Measurements from ENCODE around the gene EFEMP1. TPM values are rescaled to one million over a fixed set of nuclear protein-coding genes. Genes with fewer than 3 reads are reported as not detected.

EFEMP1 gene
- total RNA-seq, 1 experiment from 2014 or later, result 0.34 TPM

DNA sequence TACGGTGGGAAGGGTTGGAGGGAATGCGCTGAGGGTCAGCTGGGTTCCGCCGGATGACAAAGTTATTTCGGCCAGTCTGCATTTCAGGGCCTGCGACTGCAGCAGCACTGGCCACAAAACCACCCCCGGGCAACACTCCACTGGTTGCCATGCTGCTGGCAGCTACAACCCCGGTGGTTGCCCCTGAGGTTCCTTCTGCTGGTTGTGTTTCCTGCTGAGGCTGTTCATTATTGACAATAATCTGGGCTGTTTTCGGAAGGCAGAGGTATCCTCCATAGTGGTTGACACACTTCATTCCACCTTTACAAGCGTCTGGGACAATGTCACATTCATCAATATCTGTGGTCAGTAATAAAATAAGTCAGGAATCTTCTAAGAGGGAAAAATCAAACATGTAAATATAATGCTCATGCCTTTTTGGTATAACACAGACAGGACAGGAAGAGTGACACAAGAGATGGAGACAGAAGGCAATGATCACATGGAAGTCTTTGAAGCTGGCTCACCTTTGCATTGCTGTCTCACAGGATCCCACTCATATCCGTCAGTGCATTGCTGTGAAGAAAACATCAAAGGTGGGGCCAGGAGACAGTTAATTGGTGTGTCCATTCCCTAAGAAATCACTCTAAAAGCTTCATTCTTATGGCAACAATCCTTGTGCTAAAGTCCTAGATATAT, 5.7 kb downstream of the EFEMP1 start:
- Histone ChIP-seq H3K9ac (ENCODE audit: low read length) (no peak overlapping the region), H2AFZ (ENCODE audit: low read depth, low read length, poor library complexity, severe bottlenecking) (no peak overlapping the region), H3K4me1 (ENCODE audit: control insufficient read depth in 1 of 2, insufficient read depth in 2 of 2, low read length in 2 of 2) (no peaks in the 10 kb centered on the region), H4K20me1 (ENCODE audit: insufficient read depth) (no peaks in the 10 kb centered on the region), H3K79me2 (ENCODE audit: insufficient read depth, low read length) (no peaks in the 10 kb centered on the region), H3K9me3 (ENCODE audit: control insufficient read depth in 1 of 2, insufficient read depth in 1 of 2, low read depth in 1 of 2, low read length in 2 of 2) (no peaks in the 10 kb centered on the region), H3K4me3 (replicated peaks in 1 of 2; ENCODE audit: low read depth in 1 of 2, low read length in 2 of 2) (no peak overlapping the region), H3K27me3 (ENCODE audit: insufficient read depth, low read length) (no peaks in the 10 kb centered on the region), H3K36me3 (ENCODE audit: control insufficient read depth in 1 of 2, insufficient read depth in 2 of 2, low read length in 2 of 2) (no peaks in the 10 kb centered on the region), H3K4me2 (ENCODE audit: low read length) (no peak overlapping the region), H3K27ac (ENCODE audit: low read depth, low read length) (no peak overlapping the region), H3K9me2 (ENCODE audit: insufficient read depth) (no peaks in the 10 kb centered on the region)
- BruUV-seq (replicated peaks), result no TSS peak
- intact Hi-C loops (cut with micrococcal nuclease), result no loop called here
- TF ChIP-seq, protein P1, sequence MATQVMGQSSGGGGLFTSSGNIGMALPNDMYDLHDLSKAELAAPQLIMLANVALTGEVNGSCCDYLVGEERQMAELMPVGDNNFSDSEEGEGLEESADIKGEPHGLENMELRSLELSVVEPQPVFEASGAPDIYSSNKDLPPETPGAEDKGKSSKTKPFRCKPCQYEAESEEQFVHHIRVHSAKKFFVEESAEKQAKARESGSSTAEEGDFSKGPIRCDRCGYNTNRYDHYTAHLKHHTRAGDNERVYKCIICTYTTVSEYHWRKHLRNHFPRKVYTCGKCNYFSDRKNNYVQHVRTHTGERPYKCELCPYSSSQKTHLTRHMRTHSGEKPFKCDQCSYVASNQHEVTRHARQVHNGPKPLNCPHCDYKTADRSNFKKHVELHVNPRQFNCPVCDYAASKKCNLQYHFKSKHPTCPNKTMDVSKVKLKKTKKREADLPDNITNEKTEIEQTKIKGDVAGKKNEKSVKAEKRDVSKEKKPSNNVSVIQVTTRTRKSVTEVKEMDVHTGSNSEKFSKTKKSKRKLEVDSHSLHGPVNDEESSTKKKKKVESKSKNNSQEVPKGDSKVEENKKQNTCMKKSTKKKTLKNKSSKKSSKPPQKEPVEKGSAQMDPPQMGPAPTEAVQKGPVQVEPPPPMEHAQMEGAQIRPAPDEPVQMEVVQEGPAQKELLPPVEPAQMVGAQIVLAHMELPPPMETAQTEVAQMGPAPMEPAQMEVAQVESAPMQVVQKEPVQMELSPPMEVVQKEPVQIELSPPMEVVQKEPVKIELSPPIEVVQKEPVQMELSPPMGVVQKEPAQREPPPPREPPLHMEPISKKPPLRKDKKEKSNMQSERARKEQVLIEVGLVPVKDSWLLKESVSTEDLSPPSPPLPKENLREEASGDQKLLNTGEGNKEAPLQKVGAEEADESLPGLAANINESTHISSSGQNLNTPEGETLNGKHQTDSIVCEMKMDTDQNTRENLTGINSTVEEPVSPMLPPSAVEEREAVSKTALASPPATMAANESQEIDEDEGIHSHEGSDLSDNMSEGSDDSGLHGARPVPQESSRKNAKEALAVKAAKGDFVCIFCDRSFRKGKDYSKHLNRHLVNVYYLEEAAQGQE (IDR thresholded peaks at IDR 0.05; ENCODE audit: low read depth), result no peak
- TF ChIP-seq CEBPB (IDR thresholded peaks at IDR 0.05; ENCODE audit: low read depth), result no peak
- TF ChIP-seq YY1 (IDR thresholded peaks at IDR 0.05; ENCODE audit: extremely low read depth, insufficient replicate concordance, low read depth, low read length), result no peak
- TF ChIP-seq FOSL1 (IDR thresholded peaks at IDR 0.05; ENCODE audit: low read depth), result no peak
- TF ChIP-seq JUND (IDR thresholded peaks at IDR 0.05), result no peak
- TF ChIP-seq, protein P2, sequence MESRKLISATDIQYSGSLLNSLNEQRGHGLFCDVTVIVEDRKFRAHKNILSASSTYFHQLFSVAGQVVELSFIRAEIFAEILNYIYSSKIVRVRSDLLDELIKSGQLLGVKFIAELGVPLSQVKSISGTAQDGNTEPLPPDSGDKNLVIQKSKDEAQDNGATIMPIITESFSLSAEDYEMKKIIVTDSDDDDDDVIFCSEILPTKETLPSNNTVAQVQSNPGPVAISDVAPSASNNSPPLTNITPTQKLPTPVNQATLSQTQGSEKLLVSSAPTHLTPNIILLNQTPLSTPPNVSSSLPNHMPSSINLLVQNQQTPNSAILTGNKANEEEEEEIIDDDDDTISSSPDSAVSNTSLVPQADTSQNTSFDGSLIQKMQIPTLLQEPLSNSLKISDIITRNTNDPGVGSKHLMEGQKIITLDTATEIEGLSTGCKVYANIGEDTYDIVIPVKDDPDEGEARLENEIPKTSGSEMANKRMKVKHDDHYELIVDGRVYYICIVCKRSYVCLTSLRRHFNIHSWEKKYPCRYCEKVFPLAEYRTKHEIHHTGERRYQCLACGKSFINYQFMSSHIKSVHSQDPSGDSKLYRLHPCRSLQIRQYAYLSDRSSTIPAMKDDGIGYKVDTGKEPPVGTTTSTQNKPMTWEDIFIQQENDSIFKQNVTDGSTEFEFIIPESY (IDR thresholded peaks at IDR 0.05; ENCODE audit: extremely low read depth, insufficient replicate concordance, low read length), result no peak
- no peak for DNase-seq (ENCODE audit: low read depth, low spot score)
- no peak for ATAC-seq
- CTCF ChIA-PET, result no interaction called here
- RAD21 ChIA-PET (ENCODE audit: low non-redundant PET in 1 of 2, low total read pairs in 2 of 2, uncharacterized antibody in 2 of 2, unreplicated experiment in 2 of 2), result no interaction called here
- POLR2A ChIA-PET, result no interaction called here
